Measurements from ENCODE around the gene ZPLD1. TPM values are rescaled to one million over a fixed set of nuclear protein-coding genes. Genes with fewer than 3 reads are reported as not detected.

The ZPLD1 gene
- total RNA-seq = not detected

GRCh38 chr3:102434715-102435114 is at the start of gene ZPLD1:
ZPLD1 (plus strand) TSS chr3:102435015; CDS start chr3:102438488, 3,473 bp downstream.
- H3K27ac ChIP-seq = no peak within 1 kb of the TSS
- no peaks in the 10 kb centered on the region for H3K9me3 ChIP-seq
- no peaks in the 10 kb centered on the region for H3K4me1 ChIP-seq
- H3K36me3 ChIP-seq = no peaks in the 10 kb centered on the region
- H3K27me3 ChIP-seq = no peaks in the 10 kb centered on the region
- no peak for DNase-seq (ENCODE audit: low spot score)
- TF ChIP-seq CTCF (IDR thresholded peaks at IDR 0.05) = no peak
- no peak within 1 kb of the TSS for H3K4me3 ChIP-seq

- Histone ChIP-seq H3K27me3 (no peaks in the 10 kb centered on the region), H3K9me3 (no peaks in the 10 kb centered on the region), H3K4me3 (no peak overlapping the region), H3K27ac (no peak overlapping the region), H3K4me1 (no peaks in the 10 kb centered on the region), H3K36me3 (no peaks in the 10 kb centered on the region)
- no peak for DNase-seq (ENCODE audit: low spot score)
- TF ChIP-seq CTCF (IDR thresholded peaks at IDR 0.05) = no peak
Measured at GRCh38 chr3:102390171-102390864, 44.5 kb upstream of the ZPLD1 start.

GRCh38 chr3:102390916-102391315 is 43.9 kb upstream of the ZPLD1 start:
- no peaks in the 10 kb centered on the region for H3K27me3 ChIP-seq
- DNase-seq (ENCODE audit: low spot score) = no peak
- H3K9me3 ChIP-seq = no peaks in the 10 kb centered on the region
- H3K27ac ChIP-seq = no peak overlapping the region
- no peak for TF ChIP-seq CTCF (IDR thresholded peaks at IDR 0.05)
- H3K36me3 ChIP-seq = no peaks in the 10 kb centered on the region
- H3K4me1 ChIP-seq = no peaks in the 10 kb centered on the region
- no peak overlapping the region for H3K4me3 ChIP-seq

- no peak for TF ChIP-seq CTCF (IDR thresholded peaks at IDR 0.05)
- Histone ChIP-seq H3K27ac (no peak overlapping the region), H3K4me1 (no peaks in the 10 kb centered on the region), H3K36me3 (no peaks in the 10 kb centered on the region), H3K27me3 (no peaks in the 10 kb centered on the region), H3K4me3 (no peak overlapping the region), H3K9me3 (no peaks in the 10 kb centered on the region)
- no peak for DNase-seq (ENCODE audit: low spot score)
Measured at GRCh38 chr3:102391491-102391890, 43.3 kb upstream of the ZPLD1 start.

GRCh38 chr3:102394517-102394916 is 40.3 kb upstream of the ZPLD1 start:
- no peak overlapping the region for H3K4me3 ChIP-seq
- no peak for DNase-seq (ENCODE audit: low spot score)
- no peaks in the 10 kb centered on the region for H3K27me3 ChIP-seq
- no peaks in the 10 kb centered on the region for H3K4me1 ChIP-seq
- no peaks in the 10 kb centered on the region for H3K9me3 ChIP-seq
- H3K27ac ChIP-seq = no peak overlapping the region
- H3K36me3 ChIP-seq = no peaks in the 10 kb centered on the region
- TF ChIP-seq CTCF (IDR thresholded peaks at IDR 0.05) = no peak

GRCh38 chr3:102398176-102398575 is 36.6 kb upstream of the ZPLD1 start:
- Histone ChIP-seq H3K4me1 (no peaks in the 10 kb centered on the region), H3K27me3 (no peaks in the 10 kb centered on the region), H3K4me3 (no peak overlapping the region), H3K27ac (no peak overlapping the region), H3K36me3 (no peaks in the 10 kb centered on the region), H3K9me3 (no peaks in the 10 kb centered on the region)
- TF ChIP-seq CTCF (IDR thresholded peaks at IDR 0.05) = no peak
- DNase-seq (ENCODE audit: low spot score) = no peak

Data from right atrium auricular region (tissue), 2 donors.